WTC11 (cell line): Measurements from ENCODE around the gene TNIP1. TPM values are rescaled to one million over a fixed set of nuclear protein-coding genes. Genes with fewer than 3 reads are reported as not detected.
A peak's percentile ranks its signal among the peaks of the same experiment; 100 is the strongest.

Experiments
- ATAC-seq: fragments of 200-7000 bp; cut with Tn5 transposase; 2 replicates; pipeline ENCODE4 v1.10.0; 2021; ENCODE audit warnings: mild to moderate bottlenecking, moderate library complexity
- CTCF ChIA-PET: fragments of 300-600 bp; sonication (Branson Sonifier 250); formaldehyde crosslinking; loops from one replicate; lab custom pipeline; 2021; ENCODE audit warnings: antibody characterized with exemption; lab: Charles Lee
- POLR2A ChIA-PET: fragments of 350-600 bp; sonication (Branson Sonifier 250); formaldehyde crosslinking; loops from one replicate; lab custom pipeline; 2021; ENCODE audit warnings: antibody characterized with exemption; lab: Charles Lee
- DNase-seq: peaks from one replicate; pipeline ENCODE4 v3.0.0; 2021; ENCODE audit warnings: low spot score
- H3K27ac Mint-ChIP-seq: 2 replicates; pipeline ENCODE4 v1.8.0; 2021; ENCODE audit warnings: mixed read lengths
- H3K27me3 Mint-ChIP-seq: 2 replicates; pipeline ENCODE4 v1.8.0; 2021; ENCODE audit warnings: low read depth, mild to moderate bottlenecking, moderate library complexity, mixed read lengths
- H3K36me3 Mint-ChIP-seq: 2 replicates; pipeline ENCODE4 v1.8.0; 2021; ENCODE audit warnings: mixed read lengths
- H3K4me1 Mint-ChIP-seq: 2 replicates; pipeline ENCODE4 v1.8.0; 2022; ENCODE audit warnings: mixed read lengths
- H3K4me3 Mint-ChIP-seq: 2 replicates; pipeline ENCODE4 v1.8.0; 2021; ENCODE audit warnings: mild to moderate bottlenecking, moderate library complexity, mixed read lengths
- H3K9me3 Mint-ChIP-seq: 2 replicates; pipeline ENCODE4 v1.8.0; 2021; ENCODE audit warnings: mixed read lengths
- CREB1 ChIP-seq: sonication (generic); formaldehyde crosslinking; IDR thresholded peaks from 2 replicates; pipeline ENCODE4 v1.8.0; 2023; ENCODE audit warnings: mild to moderate bottlenecking, missing genetic modification reagents
- CREM ChIP-seq: sonication (generic); formaldehyde crosslinking; IDR thresholded peaks from 2 replicates; pipeline ENCODE4 v1.8.1; 2022; ENCODE audit warnings: mild to moderate bottlenecking, missing genetic modification reagents, moderate library complexity
- ETV6 ChIP-seq: sonication (generic); formaldehyde crosslinking; IDR thresholded peaks from 2 replicates; pipeline ENCODE4 v1.8.1; 2022; ENCODE audit warnings: mild to moderate bottlenecking, missing genetic modification reagents
- IRF2 ChIP-seq: sonication (generic); formaldehyde crosslinking; IDR thresholded peaks from 2 replicates; pipeline ENCODE4 v1.8.0; 2022; ENCODE audit warnings: low read depth, missing genetic modification reagents, borderline replicate concordance
- JUN ChIP-seq: sonication (generic); formaldehyde crosslinking; IDR thresholded peaks from 2 replicates; pipeline ENCODE4 v1.8.0; 2023; ENCODE audit warnings: mild to moderate bottlenecking, missing genetic modification reagents
- MXD4 ChIP-seq: fragments of 250-450 bp; sonication (Bioruptor Pico); IDR thresholded peaks from 2 replicates; pipeline ENCODE4 v1.8.0; 2021; ENCODE audit warnings: mild to moderate bottlenecking, moderate library complexity, borderline replicate concordance
- NR2C2 ChIP-seq: sonication (generic); formaldehyde crosslinking; IDR thresholded peaks from 2 replicates; pipeline ENCODE4 v1.8.0; 2022; ENCODE audit warnings: mild to moderate bottlenecking, missing genetic modification reagents
- SMAD3 ChIP-seq: sonication (generic); formaldehyde crosslinking; IDR thresholded peaks from 2 replicates; pipeline ENCODE4 v1.8.0; 2022; ENCODE audit warnings: missing genetic modification reagents, mild to moderate bottlenecking, borderline replicate concordance
- TP53 ChIP-seq: sonication (generic); formaldehyde crosslinking; IDR thresholded peaks from 2 replicates; pipeline ENCODE4 v1.8.1; 2023; ENCODE audit warnings: mild to moderate bottlenecking, missing genetic modification reagents
- ZNF232 ChIP-seq: sonication (generic); formaldehyde crosslinking; IDR thresholded peaks from 2 replicates; pipeline ENCODE4 v1.8.0; 2022; ENCODE audit warnings: mild to moderate bottlenecking, missing genetic modification reagents
- total RNA-seq: library from RNA; stranded (reverse); gene quantifications from 3 replicates; pipeline ENCODE4 v1.2.3, GENCODE V29; 2021
- TF ChIP-seq, protein P1 (sequence below): sonication (generic); formaldehyde crosslinking; IDR thresholded peaks from 2 replicates; pipeline ENCODE4 v1.8.0; 2022; ENCODE audit warnings: mild to moderate bottlenecking, missing genetic modification reagents
- TF ChIP-seq, protein P2 (sequence below): sonication (generic); formaldehyde crosslinking; IDR thresholded peaks from 2 replicates; pipeline ENCODE4 v1.8.1; 2023; ENCODE audit warnings: mild to moderate bottlenecking, missing genetic modification reagents, moderate library complexity
- TF ChIP-seq, protein P3 (sequence below): sonication (generic); formaldehyde crosslinking; IDR thresholded peaks from 2 replicates; pipeline ENCODE4 v1.8.1; 2023; ENCODE audit warnings: mild to moderate bottlenecking, missing genetic modification reagents
- TF ChIP-seq, protein P4 (sequence below): sonication (generic); formaldehyde crosslinking; IDR thresholded peaks from 2 replicates; pipeline ENCODE4 v1.8.0; 2022; ENCODE audit warnings: mild to moderate bottlenecking, missing genetic modification reagents
- TF ChIP-seq, protein P5 (sequence below): sonication (generic); formaldehyde crosslinking; IDR thresholded peaks from 2 replicates; pipeline ENCODE4 v1.8.0; 2022; ENCODE audit warnings: mild to moderate bottlenecking, missing genetic modification reagents

Gene TNIP1
- total RNA-seq, 1 experiment from 2014 or later: 41.1 TPM

DNA sequence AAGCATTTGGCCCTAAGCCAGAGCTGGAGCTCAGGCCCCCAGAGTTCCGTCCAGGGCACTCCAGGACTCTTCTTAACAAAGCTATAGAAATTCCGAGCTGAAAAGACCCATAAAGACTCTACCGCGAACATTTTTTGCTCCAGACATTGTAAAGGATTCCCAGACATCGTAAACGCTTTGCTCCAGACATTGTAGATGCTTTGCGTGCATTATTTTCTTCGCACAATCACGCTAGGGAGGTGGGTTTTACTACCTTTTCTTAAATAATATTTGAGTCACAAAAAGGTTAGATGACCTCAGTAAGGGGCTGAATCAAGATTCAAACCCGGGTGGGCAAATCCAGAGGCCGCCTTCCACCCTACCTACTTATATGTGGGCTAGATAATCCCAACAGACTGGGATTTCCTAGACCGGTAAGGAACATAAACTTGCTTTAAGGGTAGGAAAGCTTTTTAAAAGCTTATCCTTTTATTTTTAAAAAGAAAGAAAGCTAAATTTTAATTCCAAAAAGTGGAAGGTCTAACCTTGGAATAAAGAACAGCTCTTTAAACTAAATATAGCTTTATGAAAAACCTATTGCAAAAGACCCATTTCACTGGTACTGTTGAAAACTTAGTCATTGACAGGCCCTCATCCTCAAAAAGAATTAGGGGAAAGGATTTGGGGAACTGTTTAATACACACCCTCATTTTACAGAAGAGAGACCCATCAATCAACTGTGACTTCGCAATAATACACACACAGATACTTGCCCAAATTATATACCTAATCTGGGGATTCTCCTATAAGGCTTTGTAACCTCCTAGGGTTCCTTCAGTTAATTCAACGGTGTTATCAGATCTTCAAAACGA is 822 bp upstream of the TNIP1 start:
- Mint-ChIP-seq H3K9me3 (no peaks in the 10 kb centered on the region), H3K27ac (peak overlapping the region; percentile 84; the same call in 1 of the 2 replicates), H3K36me3 (no peaks in the 10 kb centered on the region), H3K4me3 (peak overlapping the region; percentile 80), H3K4me1 (peaks cover 27% of the 10 kb centered on the region), H3K27me3 (no peaks in the 10 kb centered on the region)
- POLR2A ChIA-PET: no interaction called here
- ATAC-seq (no peak), DNase-seq (no peak)
- TF ChIP-seq, protein P1, sequence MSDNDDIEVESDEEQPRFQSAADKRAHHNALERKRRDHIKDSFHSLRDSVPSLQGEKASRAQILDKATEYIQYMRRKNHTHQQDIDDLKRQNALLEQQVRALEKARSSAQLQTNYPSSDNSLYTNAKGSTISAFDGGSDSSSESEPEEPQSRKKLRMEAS (CRISPR knock-in tag): no peak
- TF ChIP-seq, protein P2, sequence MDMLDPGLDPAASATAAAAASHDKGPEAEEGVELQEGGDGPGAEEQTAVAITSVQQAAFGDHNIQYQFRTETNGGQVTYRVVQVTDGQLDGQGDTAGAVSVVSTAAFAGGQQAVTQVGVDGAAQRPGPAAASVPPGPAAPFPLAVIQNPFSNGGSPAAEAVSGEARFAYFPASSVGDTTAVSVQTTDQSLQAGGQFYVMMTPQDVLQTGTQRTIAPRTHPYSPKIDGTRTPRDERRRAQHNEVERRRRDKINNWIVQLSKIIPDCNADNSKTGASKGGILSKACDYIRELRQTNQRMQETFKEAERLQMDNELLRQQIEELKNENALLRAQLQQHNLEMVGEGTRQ (CRISPR knock-in tag): no peak
- TF ChIP-seq NR2C2 (CRISPR knock-in tag): no peak
- TF ChIP-seq JUN (CRISPR knock-in tag): no peak
- no peak for TF ChIP-seq TP53 (CRISPR knock-in tag)
- no peak for TF ChIP-seq ETV6 (CRISPR knock-in tag)
- no peak for TF ChIP-seq CREB1 (CRISPR knock-in tag)
- TF ChIP-seq, protein P3, sequence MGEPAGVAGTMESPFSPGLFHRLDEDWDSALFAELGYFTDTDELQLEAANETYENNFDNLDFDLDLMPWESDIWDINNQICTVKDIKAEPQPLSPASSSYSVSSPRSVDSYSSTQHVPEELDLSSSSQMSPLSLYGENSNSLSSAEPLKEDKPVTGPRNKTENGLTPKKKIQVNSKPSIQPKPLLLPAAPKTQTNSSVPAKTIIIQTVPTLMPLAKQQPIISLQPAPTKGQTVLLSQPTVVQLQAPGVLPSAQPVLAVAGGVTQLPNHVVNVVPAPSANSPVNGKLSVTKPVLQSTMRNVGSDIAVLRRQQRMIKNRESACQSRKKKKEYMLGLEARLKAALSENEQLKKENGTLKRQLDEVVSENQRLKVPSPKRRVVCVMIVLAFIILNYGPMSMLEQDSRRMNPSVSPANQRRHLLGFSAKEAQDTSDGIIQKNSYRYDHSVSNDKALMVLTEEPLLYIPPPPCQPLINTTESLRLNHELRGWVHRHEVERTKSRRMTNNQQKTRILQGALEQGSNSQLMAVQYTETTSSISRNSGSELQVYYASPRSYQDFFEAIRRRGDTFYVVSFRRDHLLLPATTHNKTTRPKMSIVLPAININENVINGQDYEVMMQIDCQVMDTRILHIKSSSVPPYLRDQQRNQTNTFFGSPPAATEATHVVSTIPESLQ (CRISPR knock-in tag): no peak
- TF ChIP-seq ZNF232 (CRISPR knock-in tag): no peak
- TF ChIP-seq, protein P4, sequence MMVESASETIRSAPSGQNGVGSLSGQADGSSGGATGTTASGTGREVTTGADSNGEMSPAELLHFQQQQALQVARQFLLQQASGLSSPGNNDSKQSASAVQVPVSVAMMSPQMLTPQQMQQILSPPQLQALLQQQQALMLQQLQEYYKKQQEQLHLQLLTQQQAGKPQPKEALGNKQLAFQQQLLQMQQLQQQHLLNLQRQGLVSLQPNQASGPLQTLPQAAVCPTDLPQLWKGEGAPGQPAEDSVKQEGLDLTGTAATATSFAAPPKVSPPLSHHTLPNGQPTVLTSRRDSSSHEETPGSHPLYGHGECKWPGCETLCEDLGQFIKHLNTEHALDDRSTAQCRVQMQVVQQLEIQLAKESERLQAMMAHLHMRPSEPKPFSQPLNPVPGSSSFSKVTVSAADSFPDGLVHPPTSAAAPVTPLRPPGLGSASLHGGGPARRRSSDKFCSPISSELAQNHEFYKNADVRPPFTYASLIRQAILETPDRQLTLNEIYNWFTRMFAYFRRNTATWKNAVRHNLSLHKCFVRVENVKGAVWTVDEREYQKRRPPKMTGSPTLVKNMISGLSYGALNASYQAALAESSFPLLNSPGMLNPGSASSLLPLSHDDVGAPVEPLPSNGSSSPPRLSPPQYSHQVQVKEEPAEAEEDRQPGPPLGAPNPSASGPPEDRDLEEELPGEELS (CRISPR knock-in tag): no peak
- TF ChIP-seq SMAD3: no peak
- TF ChIP-seq MXD4: no peak
- TF ChIP-seq IRF2: no peak
- TF ChIP-seq, protein P5, sequence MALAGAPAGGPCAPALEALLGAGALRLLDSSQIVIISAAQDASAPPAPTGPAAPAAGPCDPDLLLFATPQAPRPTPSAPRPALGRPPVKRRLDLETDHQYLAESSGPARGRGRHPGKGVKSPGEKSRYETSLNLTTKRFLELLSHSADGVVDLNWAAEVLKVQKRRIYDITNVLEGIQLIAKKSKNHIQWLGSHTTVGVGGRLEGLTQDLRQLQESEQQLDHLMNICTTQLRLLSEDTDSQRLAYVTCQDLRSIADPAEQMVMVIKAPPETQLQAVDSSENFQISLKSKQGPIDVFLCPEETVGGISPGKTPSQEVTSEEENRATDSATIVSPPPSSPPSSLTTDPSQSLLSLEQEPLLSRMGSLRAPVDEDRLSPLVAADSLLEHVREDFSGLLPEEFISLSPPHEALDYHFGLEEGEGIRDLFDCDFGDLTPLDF (CRISPR knock-in tag): no peak
- TF ChIP-seq CREM (CRISPR knock-in tag): no peak
- CTCF ChIA-PET: interaction anchor here (0.7 to 6.1 kb wide), 13 partner anchors 8 to 171 kb away, joined by 3 to 45 read pairs (median 5); partner anchors contain the start of gene GM2A

DNA sequence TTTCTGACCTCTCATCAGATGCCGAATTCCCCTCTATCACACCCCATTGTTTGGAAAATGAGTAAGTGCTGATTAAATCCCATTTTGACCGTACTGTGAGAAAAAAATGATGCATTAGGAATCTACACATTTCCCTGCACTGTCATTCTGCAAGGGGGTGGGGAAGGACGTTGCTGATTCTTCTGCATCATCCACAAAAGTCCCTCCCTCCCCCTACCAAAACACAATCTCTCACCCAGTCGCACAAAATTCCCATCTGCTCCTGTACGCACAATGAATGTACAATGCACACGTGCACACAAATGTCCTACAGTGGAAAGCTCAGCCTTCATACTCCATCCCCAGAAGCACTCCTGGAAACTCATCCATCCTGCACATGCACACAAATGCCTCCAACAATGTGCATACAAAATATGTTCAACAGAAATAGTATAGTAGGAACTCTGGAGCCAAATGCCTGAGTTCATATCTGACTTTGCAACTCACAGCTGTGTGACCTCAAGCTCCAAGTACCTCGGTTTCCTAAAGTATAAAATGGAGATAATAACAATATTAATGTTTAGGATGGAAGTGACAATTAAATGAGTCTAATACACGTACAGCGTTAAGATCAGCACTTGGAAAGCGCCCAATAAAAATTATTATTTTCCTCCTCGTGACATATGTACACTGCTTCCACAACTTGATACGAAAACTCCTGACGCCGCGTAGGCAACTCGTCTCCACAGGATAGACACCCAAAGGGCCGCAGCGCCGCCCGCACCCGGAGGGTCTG is 809 bp downstream of the TNIP1 start:
- DNase-seq: no peak
- ChIA-PET CTCF (interaction anchor here (1.2 to 6.1 kb wide), 5 partner anchors 28 to 78 kb away, joined by 4 to 45 read pairs (median 22); no protein-coding TSS in a partner anchor), POLR2A (no interaction called here)
- no peaks in the 10 kb centered on the region for H3K9me3 Mint-ChIP-seq
- no peaks in the 10 kb centered on the region for H3K27me3 Mint-ChIP-seq
- H3K4me1 Mint-ChIP-seq: peaks cover 29% of the 10 kb centered on the region
- peak overlapping the region; percentile 83 for H3K4me3 Mint-ChIP-seq
- no peak for TF ChIP-seq JUN (CRISPR knock-in tag)
- peak overlapping the region; percentile 23; the same call in 1 of the 2 replicates for H3K27ac Mint-ChIP-seq
- H3K36me3 Mint-ChIP-seq: no peaks in the 10 kb centered on the region
- ATAC-seq: no peak
